ENCODE results near the gene RAB6B.

RAB6B gene

DNA sequence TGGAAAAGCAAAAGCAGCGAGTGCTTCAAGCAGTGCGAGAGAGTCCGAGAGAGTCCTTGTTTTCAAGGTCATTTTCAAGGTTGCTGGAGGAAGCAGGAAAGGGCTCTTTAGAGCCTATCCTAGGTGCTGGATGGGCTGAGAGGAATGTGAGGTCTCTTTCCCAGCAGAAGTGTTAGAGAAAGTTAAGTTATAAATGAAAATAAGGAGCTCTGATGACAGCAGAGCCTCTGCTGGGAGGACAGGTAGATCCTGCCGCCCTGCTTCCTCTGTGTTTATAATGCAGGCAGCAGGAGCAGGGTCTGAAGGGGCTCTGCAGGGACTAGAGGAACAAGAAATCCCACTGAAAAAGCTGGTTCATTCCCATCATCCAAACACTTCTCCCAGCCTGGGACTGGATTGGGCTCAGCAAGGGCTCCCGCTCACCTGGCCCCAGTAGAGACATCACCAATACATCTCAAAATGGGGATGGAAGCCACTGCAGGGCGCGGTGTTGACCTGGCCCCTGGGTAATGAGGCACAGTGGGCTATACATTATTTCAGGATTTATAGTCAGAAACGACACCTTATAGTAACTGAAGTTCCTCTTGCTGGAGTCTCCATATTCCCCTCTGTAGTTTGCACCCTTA lies 41.5 kb upstream of the RAB6B start:
- no peak for DNase-seq (ENCODE audit: low read depth)
- no peak overlapping the region for H3K4me3 ChIP-seq (ENCODE audit: low read depth, low read length)
- TF ChIP-seq MYC (IDR thresholded peaks at IDR 0.05; ENCODE audit: low read depth, low read length) (no peak), POLR2A (IDR thresholded peaks at IDR 0.05; ENCODE audit: extremely low read depth, insufficient read length) (no peak)
- TF ChIP-seq, protein P1, sequence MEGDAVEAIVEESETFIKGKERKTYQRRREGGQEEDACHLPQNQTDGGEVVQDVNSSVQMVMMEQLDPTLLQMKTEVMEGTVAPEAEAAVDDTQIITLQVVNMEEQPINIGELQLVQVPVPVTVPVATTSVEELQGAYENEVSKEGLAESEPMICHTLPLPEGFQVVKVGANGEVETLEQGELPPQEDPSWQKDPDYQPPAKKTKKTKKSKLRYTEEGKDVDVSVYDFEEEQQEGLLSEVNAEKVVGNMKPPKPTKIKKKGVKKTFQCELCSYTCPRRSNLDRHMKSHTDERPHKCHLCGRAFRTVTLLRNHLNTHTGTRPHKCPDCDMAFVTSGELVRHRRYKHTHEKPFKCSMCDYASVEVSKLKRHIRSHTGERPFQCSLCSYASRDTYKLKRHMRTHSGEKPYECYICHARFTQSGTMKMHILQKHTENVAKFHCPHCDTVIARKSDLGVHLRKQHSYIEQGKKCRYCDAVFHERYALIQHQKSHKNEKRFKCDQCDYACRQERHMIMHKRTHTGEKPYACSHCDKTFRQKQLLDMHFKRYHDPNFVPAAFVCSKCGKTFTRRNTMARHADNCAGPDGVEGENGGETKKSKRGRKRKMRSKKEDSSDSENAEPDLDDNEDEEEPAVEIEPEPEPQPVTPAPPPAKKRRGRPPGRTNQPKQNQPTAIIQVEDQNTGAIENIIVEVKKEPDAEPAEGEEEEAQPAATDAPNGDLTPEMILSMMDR (IDR thresholded peaks at IDR 0.05; ENCODE audit: low read depth, low read length) = no peak
- TF ChIP-seq, protein P2, sequence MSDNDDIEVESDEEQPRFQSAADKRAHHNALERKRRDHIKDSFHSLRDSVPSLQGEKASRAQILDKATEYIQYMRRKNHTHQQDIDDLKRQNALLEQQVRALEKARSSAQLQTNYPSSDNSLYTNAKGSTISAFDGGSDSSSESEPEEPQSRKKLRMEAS (IDR thresholded peaks at IDR 0.05; ENCODE audit: low read depth, low read length) = no peak

DNA sequence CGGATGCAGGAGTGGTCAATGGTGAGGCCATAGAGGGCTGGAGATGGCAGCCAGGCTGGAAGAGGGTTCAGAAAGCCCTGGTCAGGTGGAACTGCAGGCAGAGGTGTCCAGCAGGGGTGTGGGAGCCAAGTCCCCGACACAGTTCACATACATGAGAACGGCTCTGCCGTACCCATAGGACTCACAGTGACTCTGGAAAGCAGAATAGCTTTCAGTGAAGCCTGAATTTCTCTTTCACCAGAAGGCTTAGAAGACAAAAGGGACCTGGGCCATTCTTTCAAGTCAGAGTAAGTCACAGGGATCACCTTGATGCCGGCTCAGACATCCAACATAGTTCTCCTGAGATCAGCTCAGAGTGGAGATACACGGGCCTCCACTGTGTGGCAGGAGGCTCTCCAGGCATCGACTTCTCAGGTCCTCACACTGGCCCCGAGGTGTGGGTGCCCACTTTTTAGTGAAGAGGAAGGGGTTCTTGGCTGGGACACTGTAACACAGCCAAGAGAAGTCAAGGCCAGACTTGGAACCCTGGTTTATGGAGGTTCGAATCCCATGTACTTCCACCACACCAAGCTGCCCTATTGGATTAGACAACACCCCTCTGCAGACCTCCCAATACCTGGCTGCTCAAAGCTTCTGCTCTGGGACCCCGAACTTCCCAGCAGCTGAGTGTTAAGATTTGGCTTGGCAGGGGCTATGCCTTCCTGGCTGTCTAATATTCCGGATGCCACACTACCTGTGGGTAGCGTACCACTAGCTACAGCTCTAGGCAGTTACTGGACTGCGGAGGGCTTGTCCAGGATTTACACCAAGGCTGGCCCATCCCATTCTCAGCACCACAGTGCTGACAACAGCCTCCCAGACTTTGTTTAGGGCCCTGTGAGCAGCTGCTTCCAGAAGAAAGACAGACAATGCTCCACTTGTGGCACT lies 40.4 kb upstream of the RAB6B start:
- H3K4me3 ChIP-seq (ENCODE audit: low read depth, low read length) = no peak overlapping the region
- TF ChIP-seq POLR2A (IDR thresholded peaks at IDR 0.05; ENCODE audit: extremely low read depth, insufficient read length) (no peak), MYC (IDR thresholded peaks at IDR 0.05; ENCODE audit: low read depth, low read length) (no peak)
- TF ChIP-seq, protein P2 (IDR thresholded peaks at IDR 0.05; ENCODE audit: low read depth, low read length) = no peak
- TF ChIP-seq, protein P1 (IDR thresholded peaks at IDR 0.05; ENCODE audit: low read depth, low read length) = no peak

DNA sequence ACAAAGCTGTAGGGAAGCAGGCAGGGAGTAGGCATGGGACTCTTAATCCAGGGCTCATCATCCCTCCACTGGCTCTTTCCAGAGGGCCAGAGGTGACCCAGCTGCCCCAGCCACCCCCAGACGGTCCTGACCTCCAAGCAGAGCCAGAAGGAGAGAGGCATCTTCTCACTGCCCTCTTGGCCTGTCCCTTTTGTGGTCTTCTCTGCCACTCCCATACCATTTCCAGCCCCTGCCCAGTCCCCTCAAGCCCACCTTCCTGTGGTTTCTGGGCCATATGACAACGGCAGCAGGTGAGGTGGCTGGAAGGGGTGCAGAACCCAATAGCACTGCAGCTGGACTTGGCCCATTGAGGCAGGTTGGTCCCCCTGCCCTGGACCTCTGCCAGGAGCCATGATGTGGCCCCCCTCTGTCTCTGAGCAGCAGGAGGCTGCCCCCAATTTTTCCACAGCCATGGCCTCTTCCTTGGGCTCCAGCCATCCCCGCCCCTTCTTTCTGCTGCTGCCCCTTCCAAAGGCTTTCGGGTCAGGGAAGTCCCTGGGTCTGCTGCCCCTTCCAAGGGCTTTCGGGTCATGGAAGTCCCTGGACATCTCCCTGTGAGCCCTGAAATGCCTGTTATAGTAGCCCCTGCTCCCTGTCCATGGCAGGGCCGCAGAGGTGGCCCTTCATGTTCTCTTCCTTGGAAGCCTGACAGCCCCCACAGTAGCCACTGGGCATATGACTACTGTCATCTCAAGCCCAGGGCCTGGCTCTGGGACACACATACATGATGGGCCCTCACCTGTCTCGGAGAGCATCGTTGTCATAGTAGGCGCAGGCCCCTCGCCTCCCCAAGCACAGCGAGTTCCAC lies 39.5 kb upstream of the RAB6B start:
- no peak overlapping the region for H3K4me3 ChIP-seq (ENCODE audit: low read depth, low read length)
- TF ChIP-seq, protein P1 (IDR thresholded peaks at IDR 0.05; ENCODE audit: low read depth, low read length) = no peak
- TF ChIP-seq MYC (IDR thresholded peaks at IDR 0.05; ENCODE audit: low read depth, low read length) (no peak), POLR2A (IDR thresholded peaks at IDR 0.05; ENCODE audit: extremely low read depth, insufficient read length) (no peak)
- TF ChIP-seq, protein P2 (IDR thresholded peaks at IDR 0.05; ENCODE audit: low read depth, low read length) = no peak
- DNase-seq (ENCODE audit: low read depth) = no peak

More for the DNA sequence above, 40.4 kb upstream of the RAB6B start:
- DNase-seq (ENCODE audit: low read depth) = no peak

DNA sequence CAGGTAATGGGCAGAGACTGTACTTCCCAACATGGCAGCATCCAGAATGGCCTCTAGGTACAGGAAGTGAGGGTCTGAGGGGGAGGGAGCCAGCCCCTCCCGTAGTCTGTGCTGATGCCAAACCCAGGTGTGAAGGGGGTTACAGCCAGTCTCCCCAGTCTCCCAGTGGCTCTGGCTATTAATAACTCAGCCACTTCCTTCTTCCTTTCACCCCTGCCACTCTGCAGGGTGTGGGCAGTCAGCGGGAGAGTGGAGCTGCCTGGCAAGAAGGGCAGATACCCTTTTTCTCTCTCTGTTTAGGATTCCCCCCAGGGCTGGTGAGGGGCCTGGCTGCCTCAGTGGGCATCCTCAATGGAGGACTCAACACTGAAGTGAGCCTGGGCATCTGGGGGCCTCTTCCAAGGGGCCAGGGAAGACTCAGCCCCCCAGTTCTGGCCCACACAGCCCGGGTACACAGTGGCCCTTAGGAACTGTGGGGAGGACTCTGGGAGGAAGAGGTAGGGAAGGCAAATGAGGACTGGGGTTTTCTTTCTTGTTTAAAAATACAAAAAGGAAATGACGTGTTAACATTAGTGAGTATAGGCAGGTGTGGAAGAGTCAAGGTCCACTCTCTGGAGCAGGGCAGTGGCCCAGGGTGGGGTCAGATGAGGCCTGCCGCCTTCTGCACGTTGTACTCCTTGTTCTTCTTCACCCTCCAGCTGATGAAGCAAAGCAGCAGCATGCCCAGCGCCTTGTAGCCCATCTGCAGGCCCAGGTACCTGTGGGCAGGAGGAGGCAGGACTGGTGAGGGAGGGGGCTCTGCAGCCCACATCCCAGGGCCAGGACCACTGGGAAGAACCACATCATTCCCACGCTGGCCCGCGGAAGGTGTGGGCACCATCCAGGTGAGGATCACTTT lies 38.6 kb upstream of the RAB6B start:
- DNase-seq (ENCODE audit: low read depth) = no peak
- no peak overlapping the region for H3K4me3 ChIP-seq (ENCODE audit: low read depth, low read length)
- TF ChIP-seq, protein P2 (IDR thresholded peaks at IDR 0.05; ENCODE audit: low read depth, low read length) = no peak
- TF ChIP-seq MYC (IDR thresholded peaks at IDR 0.05; ENCODE audit: low read depth, low read length) (no peak), POLR2A (IDR thresholded peaks at IDR 0.05; ENCODE audit: extremely low read depth, insufficient read length) (no peak)
- TF ChIP-seq, protein P1 (IDR thresholded peaks at IDR 0.05; ENCODE audit: low read depth, low read length) = no peak

All from NB4 (cell line).